Chondrocyte (in vitro differentiated cells): ENCODE results near the gene BAIAP2L2. TPM values are rescaled to one million over a fixed set of nuclear protein-coding genes. Genes with fewer than 3 reads are reported as not detected.

Source experiments
- DNase-seq: peaks from one replicate; pipeline ENCODE4 v3.0.0; 2021; ENCODE audit warnings: mixed read lengths, low spot score
- H3K27ac Mint-ChIP-seq: one replicate; pipeline ENCODE4 v1.8.0; 2021; ENCODE audit warnings: mild to moderate bottlenecking, moderate library complexity, mixed read lengths; ENCODE audit not compliant: unreplicated experiment
- H3K27me3 Mint-ChIP-seq: 2 replicates; pipeline ENCODE4 v1.8.0; 2021; ENCODE audit warnings: low read depth, mixed read lengths
- H3K36me3 Mint-ChIP-seq: 2 replicates; pipeline ENCODE4 v1.8.0; 2021; ENCODE audit warnings: low read depth, mixed read lengths
- H3K4me1 Mint-ChIP-seq: 2 replicates; pipeline ENCODE4 v1.8.0; 2021; ENCODE audit warnings: low read depth, mild to moderate bottlenecking, mixed read lengths
- H3K4me3 Mint-ChIP-seq: one replicate; pipeline ENCODE4 v1.8.0; 2021; ENCODE audit warnings: mild to moderate bottlenecking, moderate library complexity, mixed read lengths; ENCODE audit not compliant: unreplicated experiment
- H3K9me3 Mint-ChIP-seq: 2 replicates; pipeline ENCODE4 v1.8.0; 2021; ENCODE audit warnings: low read depth, mixed read lengths
- CTCF ChIP-seq: fragments of 200-600 bp; sonication (generic); IDR thresholded peaks from 2 replicates; pipeline ENCODE4 v1.5.0; 2021; ENCODE audit warnings: antibody characterized with exemption, mild to moderate bottlenecking, moderate library complexity
- total RNA-seq: library from RNA; stranded (reverse); gene quantifications from 3 replicates; pipeline ENCODE4 v1.2.1, GENCODE V29; 2021

Gene BAIAP2L2
- total RNA-seq, 1 donor from 2014 or later, result 0.42 TPM

GRCh38 chr22:38078046-38078840 lies 32.2 kb downstream of the BAIAP2L2 start:
- H3K27ac Mint-ChIP-seq, result no peak overlapping the region
- H3K4me3 Mint-ChIP-seq, result no peak overlapping the region
- TF ChIP-seq CTCF, result no peak
- H3K27me3 Mint-ChIP-seq, result no peaks in the 10 kb centered on the region
- H3K36me3 Mint-ChIP-seq, result no peaks in the 10 kb centered on the region
- no peak for DNase-seq
- no peaks in the 10 kb centered on the region for H3K9me3 Mint-ChIP-seq
- H3K4me1 Mint-ChIP-seq, result no peaks in the 10 kb centered on the region

- Mint-ChIP-seq H3K4me3 (no peak overlapping the region), H3K27me3 (no peaks in the 10 kb centered on the region), H3K4me1 (no peaks in the 10 kb centered on the region), H3K27ac (no peak overlapping the region), H3K9me3 (no peaks in the 10 kb centered on the region), H3K36me3 (peaks cover 3% of the 10 kb centered on the region)
- DNase-seq, result no peak
- no peak for TF ChIP-seq CTCF
Observed at GRCh38 chr22:38077595-38077994, 32.9 kb downstream of the BAIAP2L2 start.

- Mint-ChIP-seq H3K9me3 (no peaks in the 10 kb centered on the region), H3K4me1 (no peaks in the 10 kb centered on the region), H3K27me3 (no peaks in the 10 kb centered on the region), H3K4me3 (no peak overlapping the region), H3K27ac (no peak overlapping the region), H3K36me3 (peaks cover 6% of the 10 kb centered on the region)
- TF ChIP-seq CTCF, result no peak
- no peak for DNase-seq
Observed at GRCh38 chr22:38077096-38077495, 33.4 kb downstream of the BAIAP2L2 start.

GRCh38 chr22:38075961-38076360 lies 34.5 kb downstream of the BAIAP2L2 start:
- Mint-ChIP-seq H3K27me3 (no peaks in the 10 kb centered on the region), H3K4me1 (no peaks in the 10 kb centered on the region), H3K27ac (no peak overlapping the region), H3K4me3 (no peak overlapping the region), H3K36me3 (peaks cover 6% of the 10 kb centered on the region), H3K9me3 (no peaks in the 10 kb centered on the region)
- no peak for DNase-seq
- no peak for TF ChIP-seq CTCF

- Mint-ChIP-seq H3K36me3 (peaks cover 6% of the 10 kb centered on the region), H3K27me3 (no peaks in the 10 kb centered on the region), H3K4me1 (peaks cover 5% of the 10 kb centered on the region), H3K9me3 (no peaks in the 10 kb centered on the region), H3K27ac (no peak overlapping the region), H3K4me3 (no peak overlapping the region)
- no peak for TF ChIP-seq CTCF
- DNase-seq, result no peak
Observed at GRCh38 chr22:38075105-38075825, 35.2 kb downstream of the BAIAP2L2 start.
